HG03342 (cell line): ENCODE results near the gene CLMP.
"Not testable (repeated sequence)": the region's sequence is repeated elsewhere in the genome, so short reads cannot be mapped to it uniquely, and the experiment has no call there.

Experiments
- ATAC-seq: cut with Tn5 transposase; IDR thresholded peaks from one replicate; pipeline ENCODE4 v1.9.1; 2021; ENCODE audit warnings: mild to moderate bottlenecking, moderate library complexity; ENCODE audit not compliant: unreplicated experiment

Gene CLMP

DNA sequence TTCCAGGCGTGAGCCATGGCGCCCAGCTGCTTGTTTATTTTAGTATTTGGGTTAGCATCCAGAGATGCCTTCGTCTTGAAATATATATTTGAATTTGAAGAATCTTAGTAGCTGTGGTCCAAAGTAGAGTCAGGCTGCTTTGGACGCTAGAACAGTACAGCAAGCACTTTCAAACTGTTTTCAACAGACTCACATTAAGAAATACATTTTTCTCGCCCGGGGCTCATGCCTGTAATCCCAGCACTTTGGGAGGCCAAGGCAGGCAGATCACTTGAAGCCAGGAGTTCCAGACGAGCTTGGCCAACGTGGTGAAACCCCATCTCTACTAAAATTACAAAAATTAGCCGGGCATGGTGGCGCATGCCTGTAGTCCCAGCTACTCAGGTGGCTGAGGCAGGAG lies 106.2 kb downstream of the CLMP start:
- not testable (repeated sequence) for ATAC-seq

DNA sequence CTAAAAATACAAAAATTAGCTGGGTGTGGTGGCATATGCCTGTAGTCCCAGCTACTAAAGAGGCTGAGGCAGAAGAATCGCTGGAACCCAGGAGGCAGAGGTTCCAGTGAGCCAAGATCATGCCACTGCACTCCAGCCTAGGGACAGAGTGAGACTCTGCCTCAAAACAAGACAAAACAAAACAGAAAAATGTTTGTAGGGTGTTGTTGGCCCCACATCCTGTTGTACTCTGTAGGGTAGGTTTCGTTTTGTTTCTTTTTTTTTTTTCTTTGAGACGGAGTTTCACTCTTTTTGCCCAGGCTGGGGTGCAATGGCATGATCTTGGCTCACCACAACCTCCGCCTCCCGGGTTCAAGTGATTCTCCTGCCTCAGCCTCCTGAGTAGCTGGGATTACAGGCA lies 107.4 kb downstream of the CLMP start:
- peak; percentile 94 for ATAC-seq

DNA sequence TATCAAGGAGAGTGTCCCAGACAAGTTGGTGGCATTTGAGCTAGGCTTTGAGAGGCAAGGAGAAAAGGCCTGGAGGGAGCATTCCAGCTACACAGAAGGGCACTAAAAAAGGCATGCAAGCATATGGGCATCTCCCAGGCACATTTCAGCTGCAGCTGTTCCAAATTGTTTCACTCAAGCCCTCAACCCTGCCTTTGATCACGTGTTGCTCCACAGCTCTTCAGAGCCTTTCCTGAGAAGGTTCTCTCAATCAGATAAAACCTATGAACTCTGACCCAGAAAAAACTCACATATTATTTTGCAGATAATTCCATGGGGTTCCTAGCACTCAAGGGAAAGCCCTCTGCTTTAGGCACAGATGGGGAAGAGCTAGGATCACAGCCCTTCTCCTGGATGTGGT lies 108.7 kb downstream of the CLMP start:
- no peak for ATAC-seq

DNA sequence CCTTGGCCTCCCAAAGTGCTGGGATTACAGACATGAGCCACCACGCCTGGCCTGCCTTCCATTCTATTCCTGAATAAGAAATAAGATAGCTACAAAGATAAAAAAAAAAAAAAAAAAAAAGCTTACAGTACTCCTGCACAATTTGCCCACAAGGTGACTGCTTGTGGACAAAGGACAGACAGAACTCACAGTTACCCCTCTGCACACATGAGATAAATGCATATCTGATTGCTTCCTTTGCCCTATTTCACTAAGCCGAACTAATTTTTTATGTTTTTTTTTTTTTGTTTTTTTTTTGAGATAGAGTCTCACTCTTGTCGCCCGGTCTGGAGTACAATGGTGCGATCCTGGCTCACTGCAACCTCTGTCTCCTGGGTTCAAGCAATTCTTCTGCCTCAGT lies 109.6 kb downstream of the CLMP start:
- ATAC-seq = no peak

DNA sequence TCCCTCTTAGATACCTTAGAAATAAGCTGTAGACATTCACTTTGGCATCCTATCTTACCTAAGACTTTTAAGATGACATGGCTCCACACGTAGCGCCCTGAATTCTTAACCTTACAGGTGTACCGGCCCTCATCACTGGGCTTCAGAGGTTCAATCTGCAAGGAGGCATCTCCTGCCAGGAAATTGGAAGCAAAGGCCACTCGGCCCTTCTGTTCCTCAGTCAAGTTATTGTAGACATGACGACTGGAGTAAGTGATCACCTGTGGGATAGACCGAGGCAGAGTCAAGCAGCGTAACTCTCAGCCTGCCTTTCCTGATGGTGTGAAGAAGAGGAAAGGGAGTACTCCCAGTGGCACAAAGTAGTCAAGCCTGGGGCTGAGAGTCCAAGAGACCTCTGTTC lies 110.6 kb downstream of the CLMP start:
- no peak for ATAC-seq

DNA sequence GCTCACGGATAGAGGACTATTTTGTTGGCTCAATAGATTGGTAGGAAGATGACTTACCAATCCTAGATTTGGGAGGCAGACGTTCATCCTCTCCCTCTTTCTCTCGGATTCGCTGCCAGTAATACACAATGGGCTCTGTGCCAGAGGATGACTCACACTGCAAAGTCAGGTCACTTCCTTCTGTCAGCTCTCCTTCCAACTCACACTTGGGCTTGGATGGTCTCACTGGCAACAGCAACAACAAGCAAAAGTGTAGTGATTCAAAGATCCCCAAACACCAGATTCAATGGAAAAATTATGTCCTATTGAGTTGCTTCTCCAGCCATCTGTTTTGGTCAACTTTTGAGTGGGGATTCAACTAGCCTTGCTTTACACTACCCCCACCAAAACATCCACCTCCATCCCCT lies 111.4 kb downstream of the CLMP start:
- no peak for ATAC-seq

DNA sequence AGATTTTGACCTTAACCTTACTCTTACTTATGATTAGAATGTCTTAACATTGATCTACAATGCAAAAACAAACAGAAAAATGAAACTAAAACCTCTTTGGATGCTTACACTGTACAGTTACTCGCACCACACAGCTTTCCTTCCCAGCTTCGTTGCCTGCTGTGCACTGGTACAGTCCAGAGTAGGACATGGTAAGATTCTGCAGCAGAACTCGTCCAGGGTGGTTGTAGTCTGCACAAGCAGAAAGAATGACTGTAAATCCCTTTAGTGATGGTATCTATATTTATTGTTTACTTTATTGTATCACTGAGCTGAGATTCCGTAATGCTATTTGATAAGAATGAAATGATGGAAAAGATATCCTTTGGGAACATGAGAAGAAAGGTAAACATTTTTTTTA lies 112.1 kb downstream of the CLMP start:
- ATAC-seq = no peak

DNA sequence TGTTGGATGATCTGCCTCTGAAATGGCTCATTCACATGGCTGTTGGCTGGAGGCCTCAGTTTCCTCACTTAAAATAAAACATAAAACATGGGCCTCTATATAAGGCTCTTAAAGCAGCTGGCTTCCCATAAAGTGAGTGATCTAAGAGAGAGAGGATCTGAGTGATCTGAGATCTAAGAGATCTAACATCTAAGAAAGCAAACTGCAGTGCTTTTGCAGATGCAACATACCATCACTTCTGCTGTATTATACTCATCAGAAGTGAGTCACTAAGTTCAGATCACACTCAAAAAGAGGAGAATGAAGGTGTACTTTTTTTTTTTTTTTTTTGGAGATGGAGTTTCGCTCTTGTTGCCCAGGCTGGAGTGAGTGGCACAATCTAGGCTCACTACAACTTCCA lies 115.0 kb downstream of the CLMP start:
- ATAC-seq = no peak

DNA sequence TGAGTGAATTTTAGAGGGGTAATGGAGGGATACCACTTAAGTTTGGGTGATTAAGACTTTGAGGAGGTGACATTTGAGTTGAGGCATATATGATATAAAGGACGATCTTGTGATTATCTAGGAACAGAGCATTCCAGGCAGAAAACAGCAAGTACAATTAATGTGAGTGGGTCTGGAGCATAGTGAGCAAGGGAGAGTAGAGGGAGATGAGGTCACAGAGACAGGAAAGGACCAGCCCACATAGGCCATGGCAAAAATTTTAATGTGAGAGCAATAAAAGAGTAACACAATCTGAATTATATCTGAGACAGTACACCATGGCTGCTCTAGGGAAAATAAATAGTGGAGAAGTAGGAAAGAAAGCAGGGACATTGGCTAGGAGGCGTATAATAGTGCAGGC lies 118.6 kb downstream of the CLMP start:
- no peak for ATAC-seq

DNA sequence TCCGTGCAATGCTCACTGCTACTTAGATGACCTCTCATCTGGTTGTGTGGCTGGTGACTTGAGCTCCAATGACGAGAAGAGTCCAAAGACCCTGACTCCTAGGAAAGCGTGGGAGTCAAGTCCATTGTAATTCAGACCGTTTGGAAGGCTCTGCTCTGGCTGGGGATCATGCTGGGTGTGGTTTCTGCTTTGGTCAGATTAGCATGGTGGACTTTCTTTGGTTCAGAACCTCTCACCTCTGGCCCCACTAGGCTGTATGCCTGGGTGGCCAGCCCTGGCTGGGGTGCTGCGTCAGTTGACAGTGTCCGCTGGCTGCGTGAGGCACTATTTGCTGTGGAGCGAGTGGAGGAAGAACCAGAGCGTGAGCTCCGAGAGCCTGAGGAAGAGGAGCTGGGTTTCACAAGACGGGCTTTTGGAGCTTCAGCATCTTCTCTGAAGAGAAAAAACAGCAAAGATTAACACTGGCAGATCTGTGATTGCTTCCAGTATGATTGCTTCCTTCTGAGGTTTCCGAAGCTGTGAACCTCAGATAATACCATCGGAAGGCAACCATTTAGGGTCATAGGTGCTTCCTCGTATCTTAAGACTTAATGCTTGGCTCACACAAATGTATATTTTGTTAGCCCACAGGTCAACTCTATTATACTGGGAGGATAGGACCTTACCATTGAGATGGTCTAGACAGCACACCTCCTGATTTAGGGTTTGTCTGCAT lies 121.5 kb downstream of the CLMP start:
- ATAC-seq = no peak

DNA sequence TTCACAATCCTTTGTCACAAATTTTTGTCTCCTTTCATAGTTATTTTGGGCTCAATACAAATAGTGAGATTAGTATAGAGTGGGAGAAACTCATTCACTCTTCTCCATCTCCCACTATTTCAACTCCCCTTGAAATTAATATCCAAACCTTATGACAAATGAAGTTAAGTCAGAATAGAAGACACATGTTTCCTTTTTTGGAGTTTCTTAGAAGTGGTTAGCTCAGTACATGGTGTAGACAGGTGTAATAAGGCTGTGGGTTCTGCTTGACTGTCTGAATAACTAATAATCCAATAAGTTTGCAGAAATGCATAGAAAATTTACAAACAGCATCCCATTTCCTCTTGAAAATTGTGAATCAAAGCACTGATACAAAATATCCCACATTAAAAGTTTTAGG lies 122.3 kb downstream of the CLMP start:
- ATAC-seq = no peak

DNA sequence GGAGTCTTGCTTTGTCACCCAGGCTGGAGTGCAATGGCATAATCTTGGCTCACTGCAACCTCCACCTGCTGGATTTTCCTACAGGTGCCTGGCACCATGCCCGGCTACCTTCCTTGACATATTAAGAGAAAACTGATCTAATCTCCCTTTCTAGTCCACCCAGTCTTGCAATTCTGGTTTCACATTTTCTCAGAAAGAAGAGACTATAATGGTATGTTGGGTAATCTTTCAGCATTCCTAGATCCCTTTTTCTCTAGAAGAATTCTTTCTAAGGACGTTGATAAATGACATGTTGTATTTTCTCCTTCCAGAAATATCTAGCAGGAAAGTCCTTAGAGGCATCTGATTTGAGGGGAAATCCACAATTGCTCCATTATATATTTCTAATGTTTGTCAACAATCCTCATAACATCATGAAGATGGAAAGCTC lies 122.7 kb downstream of the CLMP start:
- ATAC-seq = no peak

DNA sequence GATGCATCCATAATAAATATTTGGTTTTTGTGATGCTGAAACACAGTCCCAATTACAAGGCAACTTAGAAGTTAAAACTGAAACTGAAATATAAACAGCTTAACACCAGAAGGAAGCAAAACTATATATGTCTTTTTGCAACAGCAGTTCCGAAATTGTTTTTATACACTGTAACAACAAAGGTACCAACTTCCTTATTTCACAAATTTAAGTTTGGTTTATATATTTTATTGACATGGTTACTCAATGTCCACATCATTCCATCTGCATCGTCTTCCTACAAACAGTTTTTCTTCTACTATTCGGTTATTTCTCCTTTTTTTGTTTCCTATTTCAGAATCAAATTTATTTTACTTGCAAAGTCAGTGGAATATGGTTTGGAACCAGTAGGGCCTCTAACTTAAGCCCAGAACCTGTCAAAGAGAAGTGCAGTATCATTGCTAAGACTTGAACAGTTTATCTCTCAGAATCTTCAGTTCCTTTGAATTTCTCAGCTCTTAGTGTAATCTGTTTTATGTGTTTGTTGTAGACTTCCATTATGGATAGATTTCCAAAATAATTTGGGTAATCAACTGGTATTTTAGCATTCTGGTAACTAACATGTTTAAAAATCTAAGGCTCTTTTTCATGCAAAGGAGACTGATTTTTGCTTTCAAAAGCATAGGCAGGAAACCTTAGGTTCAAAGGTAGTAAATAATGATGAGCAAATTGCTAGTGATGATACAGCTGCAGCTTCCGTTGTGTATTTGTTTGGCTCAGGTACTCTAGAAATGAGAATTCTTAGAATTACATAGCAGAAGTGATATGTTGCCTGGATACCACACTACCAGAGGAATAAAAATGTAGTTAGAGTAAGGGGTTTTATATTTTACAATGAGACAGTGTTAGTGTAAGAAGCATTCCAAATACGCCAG lies 124.9 kb downstream of the CLMP start:
- ATAC-seq = peak; percentile 67

DNA sequence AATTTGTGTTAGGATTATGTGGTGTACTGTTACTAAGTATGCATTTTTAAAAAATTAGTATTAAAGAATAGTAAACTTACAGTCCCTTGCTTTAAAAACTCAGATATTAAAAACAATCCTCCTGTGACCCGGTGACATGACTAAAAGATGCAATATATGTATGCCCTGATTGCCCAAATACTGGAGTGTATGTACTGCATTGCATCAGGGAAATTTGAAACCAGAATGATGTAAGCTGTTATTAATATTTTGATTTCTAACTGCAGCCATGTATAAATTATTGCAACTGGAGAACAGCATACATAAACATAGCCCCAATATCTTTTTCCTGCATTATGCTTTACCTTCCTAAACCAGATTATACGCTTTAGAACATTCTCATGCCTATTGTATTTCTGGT lies 129.4 kb downstream of the CLMP start:
- no peak for ATAC-seq

DNA sequence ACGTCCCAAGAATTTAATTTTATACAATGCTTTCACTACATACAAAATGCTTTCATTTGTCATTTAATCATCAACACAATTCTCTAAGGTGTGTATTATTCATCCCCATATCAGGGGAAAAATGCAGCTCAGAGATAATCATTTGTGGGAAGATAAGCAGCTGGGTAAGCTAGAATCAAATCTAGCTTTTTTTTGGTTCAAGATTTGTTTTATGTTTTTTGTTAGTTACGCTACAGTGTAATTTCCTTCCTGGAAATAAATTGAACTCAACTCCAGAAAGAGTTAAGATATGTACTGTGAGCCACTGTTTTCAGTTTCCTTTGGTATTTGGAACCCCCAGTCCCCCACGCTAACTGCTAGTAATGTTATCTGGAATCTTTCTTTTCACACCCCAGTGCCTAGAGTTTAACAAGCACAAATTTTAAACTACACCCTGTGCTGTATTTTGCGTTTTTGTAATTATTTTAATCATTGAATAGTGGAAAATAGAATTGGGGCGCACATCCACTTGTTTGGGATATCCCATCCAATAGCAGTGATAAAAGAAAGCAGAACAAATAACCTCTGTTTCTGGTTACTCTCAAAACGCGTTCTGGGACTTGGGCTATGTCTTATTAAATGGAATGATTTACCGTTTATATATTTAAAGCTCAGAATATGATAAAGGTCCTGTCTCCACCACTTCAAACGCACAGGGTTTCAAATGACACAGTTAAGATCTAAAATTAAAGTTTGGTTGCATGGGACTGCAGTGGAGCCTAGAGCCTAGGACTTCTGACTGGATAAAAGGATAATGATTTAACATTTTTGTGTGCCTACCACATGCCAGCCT lies 131.0 kb downstream of the CLMP start:
- ATAC-seq = no peak

DNA sequence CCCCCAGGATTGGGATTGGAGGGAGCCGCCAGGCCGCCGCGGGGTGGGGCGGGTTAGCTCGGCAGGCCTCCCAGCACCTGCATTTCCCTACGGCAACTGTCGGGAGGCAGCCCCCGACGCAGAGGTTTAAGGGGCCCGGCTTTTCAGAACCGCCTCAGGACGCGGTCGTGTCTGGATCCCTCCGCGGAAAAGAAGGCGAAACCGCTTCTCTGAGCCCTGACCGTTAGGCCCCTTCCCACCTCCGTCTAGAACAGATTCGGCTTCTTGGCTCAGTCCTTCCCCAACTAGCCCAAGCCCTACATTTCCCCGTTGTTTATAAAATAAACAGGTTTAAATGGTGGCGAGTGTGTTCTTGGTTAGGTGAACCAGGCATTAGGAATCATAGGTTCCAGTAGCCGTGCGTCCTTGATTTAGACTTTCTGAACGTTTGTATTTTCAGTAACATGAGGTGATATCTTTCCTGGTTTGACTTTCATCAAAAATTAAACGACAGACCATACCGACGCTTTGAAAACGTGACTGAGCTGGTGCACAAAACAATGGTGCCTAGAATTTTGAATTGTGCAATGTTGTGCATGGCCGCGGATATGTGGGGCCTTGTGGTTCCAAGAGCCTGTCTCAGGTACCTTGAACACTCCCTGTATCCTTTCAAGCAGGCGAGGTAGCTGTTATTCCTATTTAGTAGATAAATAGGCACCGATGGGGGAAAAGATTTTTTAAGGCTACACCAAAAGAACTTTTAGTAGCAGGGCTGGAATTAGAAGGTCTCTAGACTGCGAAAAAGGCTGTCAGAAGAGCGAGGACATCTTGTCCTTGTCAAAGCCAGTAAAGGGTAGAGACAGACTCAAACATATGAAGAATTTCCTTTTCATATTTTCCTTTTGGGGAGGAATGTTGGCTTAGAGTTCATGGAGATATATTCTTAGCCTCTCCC lies 131.9 kb downstream of the CLMP start:
- ATAC-seq = peak; percentile 1

DNA sequence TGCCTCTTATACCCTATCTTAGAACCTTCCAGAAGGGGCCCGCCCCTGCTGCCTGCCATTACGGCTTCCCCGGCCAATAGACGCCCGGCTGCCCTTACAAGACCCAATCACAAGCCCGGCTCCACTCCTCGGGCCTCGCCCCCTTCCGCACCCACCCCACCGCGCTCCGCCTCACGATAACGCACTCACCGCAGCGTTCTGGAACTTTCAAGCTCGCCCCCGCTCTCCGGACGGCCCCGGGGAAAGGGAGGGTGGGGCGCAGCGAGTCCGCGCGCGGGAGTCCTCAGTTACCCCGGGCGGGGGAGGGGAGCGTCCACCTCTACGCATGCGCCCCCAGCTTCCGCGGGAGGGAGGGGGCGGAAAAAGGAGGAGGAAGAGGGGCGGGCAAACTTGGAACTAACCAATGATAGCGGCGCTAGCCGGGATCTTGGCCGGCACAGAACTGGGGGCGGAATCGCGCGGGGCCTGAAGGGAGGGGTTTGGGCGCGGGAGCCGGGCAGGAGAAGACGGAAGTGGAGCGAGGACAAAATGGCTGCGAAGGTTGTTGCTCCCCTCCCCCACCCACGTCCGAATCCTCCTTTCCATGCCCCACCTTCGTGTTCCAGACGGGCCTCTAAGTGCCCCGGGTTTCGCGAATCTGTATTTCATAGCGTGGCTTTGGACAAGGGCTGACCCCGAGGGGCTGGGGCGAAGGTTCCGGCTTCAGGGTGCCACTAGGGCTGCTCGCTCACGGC lies 132.7 kb downstream of the CLMP start:
- ATAC-seq = peak; percentile 84

DNA sequence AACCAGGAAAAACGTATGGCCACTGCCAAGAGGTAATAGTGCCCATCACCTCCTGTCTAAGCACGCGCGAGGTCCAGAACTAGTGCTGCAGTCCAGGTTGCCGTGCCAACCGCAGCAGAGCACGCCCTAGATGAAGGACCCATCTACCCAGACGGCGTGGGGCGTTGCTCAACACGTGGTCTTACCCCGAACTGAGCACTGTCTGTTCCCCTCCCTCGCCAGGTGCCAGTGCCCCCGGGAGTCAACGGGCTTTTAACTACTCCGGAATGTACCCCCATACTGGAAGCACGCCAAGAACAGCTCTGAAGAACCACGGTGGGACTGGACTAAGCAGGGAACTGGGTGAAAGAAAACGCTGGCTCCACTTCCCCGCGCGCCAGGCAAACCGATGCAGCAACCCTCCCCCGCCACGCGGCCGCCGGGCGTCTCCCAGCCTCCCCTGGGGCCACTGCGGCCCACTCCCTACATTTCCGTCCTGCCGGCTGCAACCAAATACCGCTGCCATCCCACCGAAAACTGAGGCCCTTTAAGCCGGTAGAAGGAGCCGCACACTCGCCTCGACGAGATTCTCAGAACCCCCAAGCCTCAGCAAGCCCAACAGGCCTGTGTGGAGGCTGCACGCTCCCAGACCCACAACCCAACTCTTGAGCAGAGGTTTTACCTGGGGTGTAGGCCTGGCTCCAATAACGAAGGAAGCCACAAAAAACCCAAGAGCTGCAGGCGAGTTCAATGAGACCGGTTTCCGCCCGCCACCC lies 133.5 kb downstream of the CLMP start, which contains the start of gene HSPA8:
Gene HSPA8 (minus strand): TSS at position 734 of the 755 bp plus-strand sequence. CDS start 812 bp downstream, outside the sequence.
- no peak for ATAC-seq
